Activated T-helper 2 cell treated with anti-CD3 and anti-CD28 coated beads, Interferon-gamma antibody, Interleukin-2, Interleukin-4, amounts not matched to agents 10 μg/mL and 5 μg/mL and 100 μg/mL, durations not matched to agents 14 hours and 24 hours and 36 hours (primary cell): ENCODE results near the gene MLEC. TPM values are rescaled to one million over a fixed set of nuclear protein-coding genes. Genes with fewer than 3 reads are reported as not detected.

Experiments
- DNase-seq: peaks from one replicate; pipeline ENCODE4 v3.0.0; 2021; ENCODE audit warnings: low spot score
- H3K27ac Mint-ChIP-seq: one replicate; pipeline ENCODE4 v1.8.0; 2021; ENCODE audit warnings: mixed read lengths
- H3K27me3 Mint-ChIP-seq: one replicate; pipeline ENCODE4 v1.8.0; 2021; ENCODE audit warnings: low read depth, mixed read lengths
- H3K36me3 Mint-ChIP-seq: one replicate; pipeline ENCODE4 v1.8.0; 2021; ENCODE audit warnings: low read depth, mixed read lengths
- H3K4me1 Mint-ChIP-seq: one replicate; pipeline ENCODE4 v1.8.0; 2021; ENCODE audit warnings: low read depth, mixed read lengths
- H3K4me3 Mint-ChIP-seq: one replicate; pipeline ENCODE4 v1.8.0; 2021; ENCODE audit warnings: low read depth, mild to moderate bottlenecking, moderate library complexity, mixed read lengths
- H3K9me3 Mint-ChIP-seq: one replicate; pipeline ENCODE4 v1.8.0; 2021; ENCODE audit warnings: mixed read lengths
- intact Hi-C: fragments of 100-400 bp; cut with micrococcal nuclease; formaldehyde crosslinking; loops from one replicate; pipeline ENCODE4 v1.15.1; 2023
- total RNA-seq: library from RNA; stranded (reverse); gene quantifications from 2 replicates; pipeline ENCODE4 v1.2.3, GENCODE V29; 2022

MLEC gene
- total RNA-seq, result 136 and 142 TPM in 2 replicates

GRCh38 chr12:120686690-120687577 lies at the start of gene MLEC:
TSS of gene MLEC (plus strand) at chr12:120687149. CDS start at chr12:120687297, 148 bp downstream.
- Mint-ChIP-seq H3K9me3 (no peaks in the 10 kb centered on the region), H3K4me3 (peak within 1 kb of the TSS; percentile 89), H3K36me3 (peaks cover 14% of the 10 kb centered on the region), H3K4me1 (peaks cover 48% of the 10 kb centered on the region), H3K27ac (peak within 1 kb of the TSS; percentile 90), H3K27me3 (no peaks in the 10 kb centered on the region)
- intact Hi-C loops, result loop anchor here (1.0 to 5.0 kb wide), 7 partner anchors 24 to 1020 kb away; partner anchors contain the start of genes ACADS, POP5, PRKAB1 and SRSF9
- peak; percentile 100 for DNase-seq

GRCh38 chr12:120639771-120640721 lies 46.9 kb upstream of the MLEC start, which contains the start of gene CABP1:
TSS of gene CABP1 (plus strand) at chr12:120640626. CDS start at chr12:120640686, 60 bp downstream.
- peak; percentile 38 for DNase-seq
- H3K9me3 Mint-ChIP-seq, result no peaks in the 10 kb centered on the region
- H3K4me1 Mint-ChIP-seq, result peaks cover 4% of the 10 kb centered on the region
- H3K4me3 Mint-ChIP-seq, result peak within 1 kb of the TSS; percentile 75
- intact Hi-C loops, result no loop called here
- H3K27ac Mint-ChIP-seq, result no peak within 1 kb of the TSS
- peaks cover 64% of the 10 kb centered on the region for H3K27me3 Mint-ChIP-seq
- H3K36me3 Mint-ChIP-seq, result no peaks in the 10 kb centered on the region

- peaks cover 4% of the 10 kb centered on the region for H3K4me1 Mint-ChIP-seq
- no peaks in the 10 kb centered on the region for H3K36me3 Mint-ChIP-seq
- peaks cover 71% of the 10 kb centered on the region for H3K27me3 Mint-ChIP-seq
- no peaks in the 10 kb centered on the region for H3K9me3 Mint-ChIP-seq
- DNase-seq, result peak; percentile 56
- intact Hi-C loops, result no loop called here
- no peak overlapping the region for H3K27ac Mint-ChIP-seq
- peak overlapping the region; percentile 66 for H3K4me3 Mint-ChIP-seq
Observed at GRCh38 chr12:120640861-120641833, 45.8 kb upstream of the MLEC start.

- Mint-ChIP-seq H3K9me3 (no peaks in the 10 kb centered on the region), H3K36me3 (no peaks in the 10 kb centered on the region), H3K27me3 (peaks cover 72% of the 10 kb centered on the region), H3K4me1 (peaks cover 8% of the 10 kb centered on the region), H3K27ac (no peak overlapping the region), H3K4me3 (no peak overlapping the region)
- no peak for DNase-seq
- intact Hi-C loops, result no loop called here
Observed at GRCh38 chr12:120642121-120642520, 44.8 kb upstream of the MLEC start.

- no peak for DNase-seq
- Mint-ChIP-seq H3K36me3 (no peaks in the 10 kb centered on the region), H3K27ac (no peak overlapping the region), H3K4me1 (peaks cover 9% of the 10 kb centered on the region), H3K4me3 (no peak overlapping the region), H3K27me3 (peaks cover 68% of the 10 kb centered on the region), H3K9me3 (no peaks in the 10 kb centered on the region)
- intact Hi-C loops, result no loop called here
Observed at GRCh38 chr12:120642826-120643225, 44.1 kb upstream of the MLEC start.

GRCh38 chr12:120643574-120643973 lies 43.4 kb upstream of the MLEC start:
- Mint-ChIP-seq H3K9me3 (no peaks in the 10 kb centered on the region), H3K27ac (no peak overlapping the region), H3K4me1 (peaks cover 9% of the 10 kb centered on the region), H3K4me3 (no peak overlapping the region), H3K27me3 (peaks cover 66% of the 10 kb centered on the region), H3K36me3 (no peaks in the 10 kb centered on the region)
- no peak for DNase-seq
- intact Hi-C loops, result no loop called here

- Mint-ChIP-seq H3K9me3 (no peaks in the 10 kb centered on the region), H3K36me3 (no peaks in the 10 kb centered on the region), H3K27ac (no peak overlapping the region), H3K27me3 (peaks cover 67% of the 10 kb centered on the region), H3K4me1 (peaks cover 17% of the 10 kb centered on the region), H3K4me3 (no peak overlapping the region)
- DNase-seq, result no peak
- intact Hi-C loops, result loop anchor here (2.0 to 5.0 kb wide), 3 partner anchors 63 to 466 kb away; no protein-coding TSS in a partner anchor
Observed at GRCh38 chr12:120646044-120646443, 40.9 kb upstream of the MLEC start.

- intact Hi-C loops, result loop anchor here (1.0 to 5.0 kb wide), 4 partner anchors 65 to 465 kb away; no protein-coding TSS in a partner anchor
- Mint-ChIP-seq H3K27ac (no peak overlapping the region), H3K9me3 (no peaks in the 10 kb centered on the region), H3K36me3 (no peaks in the 10 kb centered on the region), H3K4me3 (no peak overlapping the region), H3K27me3 (peaks cover 66% of the 10 kb centered on the region), H3K4me1 (peaks cover 13% of the 10 kb centered on the region)
- DNase-seq, result no peak
Observed at GRCh38 chr12:120647375-120647755, 39.6 kb upstream of the MLEC start.

- no peak for DNase-seq
- Mint-ChIP-seq H3K27ac (no peak overlapping the region), H3K4me1 (peaks cover 13% of the 10 kb centered on the region), H3K36me3 (no peaks in the 10 kb centered on the region), H3K4me3 (peak overlapping the region; percentile 27), H3K27me3 (peaks cover 53% of the 10 kb centered on the region), H3K9me3 (no peaks in the 10 kb centered on the region)
- intact Hi-C loops, result loop anchor here (1.0 to 5.0 kb wide), 2 partner anchors 37 to 463 kb away; no protein-coding TSS in a partner anchor
Observed at GRCh38 chr12:120649442-120650232, 37.3 kb upstream of the MLEC start.

GRCh38 chr12:120650233-120650690 lies 36.7 kb upstream of the MLEC start:
- intact Hi-C loops, result no loop called here
- Mint-ChIP-seq H3K27me3 (peaks cover 46% of the 10 kb centered on the region), H3K36me3 (no peaks in the 10 kb centered on the region), H3K9me3 (no peaks in the 10 kb centered on the region), H3K4me1 (peaks cover 13% of the 10 kb centered on the region), H3K4me3 (no peak overlapping the region), H3K27ac (no peak overlapping the region)
- DNase-seq, result no peak

GRCh38 chr12:120651821-120652220 lies 35.1 kb upstream of the MLEC start:
- Mint-ChIP-seq H3K4me3 (no peak overlapping the region), H3K27ac (no peak overlapping the region), H3K9me3 (no peaks in the 10 kb centered on the region), H3K4me1 (peaks cover 12% of the 10 kb centered on the region), H3K27me3 (peaks cover 37% of the 10 kb centered on the region), H3K36me3 (no peaks in the 10 kb centered on the region)
- intact Hi-C loops, result no loop called here
- DNase-seq, result no peak
